Stimulated activated naive CD8-positive, alpha-beta T cell treated with anti-CD3 and anti-CD28 coated beads, Interleukin-15, Interleukin-2, amounts not matched to agents 100 ng/mL and 50 ng/mL, for 24 hours (primary cell): ENCODE measurements around the gene RAB29.

Experiments
- H3K27ac Mint-ChIP-seq: one replicate; pipeline ENCODE4 v1.8.0; 2021; ENCODE audit warnings: mild to moderate bottlenecking, mixed read lengths
- H3K27me3 Mint-ChIP-seq: one replicate; pipeline ENCODE4 v1.8.0; 2021; ENCODE audit warnings: mixed read lengths
- H3K36me3 Mint-ChIP-seq: one replicate; pipeline ENCODE4 v1.8.0; 2021; ENCODE audit warnings: low read depth, mixed read lengths
- H3K4me1 Mint-ChIP-seq: one replicate; pipeline ENCODE4 v1.8.0; 2021; ENCODE audit warnings: low read depth, mixed read lengths
- H3K4me3 Mint-ChIP-seq: one replicate; pipeline ENCODE4 v1.8.0; 2021; ENCODE audit warnings: mild to moderate bottlenecking, mixed read lengths
- H3K9me3 Mint-ChIP-seq: one replicate; pipeline ENCODE4 v1.8.0; 2021; ENCODE audit warnings: mixed read lengths

RAB29 gene

DNA sequence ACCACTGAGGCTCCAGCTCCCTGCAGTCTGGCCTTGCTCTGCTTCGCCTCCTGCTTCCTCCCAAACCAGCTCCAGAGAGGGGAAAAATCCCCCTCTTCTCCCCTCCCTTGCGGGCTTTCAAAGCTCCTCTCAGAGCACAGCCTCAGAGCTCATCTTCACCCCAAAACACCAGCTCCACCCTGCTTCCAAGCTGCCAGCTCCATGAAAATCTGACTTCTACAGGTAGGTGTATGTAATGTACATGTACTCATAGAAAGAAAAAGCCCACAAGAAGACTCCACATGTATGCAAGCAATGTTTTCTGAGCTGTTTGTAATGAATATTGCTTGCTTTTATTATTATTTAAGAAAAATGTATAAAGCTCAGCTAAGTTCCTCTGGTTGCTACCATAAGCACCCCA lies 29.3 kb upstream of the RAB29 start:
- H3K27ac Mint-ChIP-seq = peak overlapping the region; percentile 92
- peaks cover 38% of the 10 kb centered on the region for H3K36me3 Mint-ChIP-seq

DNA sequence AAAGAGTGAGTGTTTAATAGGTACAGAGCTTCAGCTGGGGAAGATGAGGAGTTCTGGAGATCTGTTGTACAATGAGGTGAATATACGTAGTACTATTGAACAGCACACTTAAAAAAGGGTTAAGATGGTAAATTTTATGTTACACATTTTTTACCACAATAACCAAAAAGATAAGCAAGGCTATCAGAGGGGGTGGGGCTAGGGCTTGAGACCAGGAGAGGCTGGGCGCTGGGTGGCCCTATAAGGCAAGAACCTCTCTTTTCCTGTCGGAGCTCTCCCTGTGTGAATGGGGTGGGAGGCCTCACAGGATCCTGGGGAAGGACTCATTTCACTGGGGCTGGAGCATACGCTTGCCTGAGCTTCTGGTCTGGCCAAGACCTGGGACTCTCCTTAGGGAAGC lies 28.7 kb upstream of the RAB29 start:
- H3K27me3 Mint-ChIP-seq = no peaks in the 10 kb centered on the region
- no peak overlapping the region for H3K4me3 Mint-ChIP-seq
- H3K36me3 Mint-ChIP-seq = peaks cover 33% of the 10 kb centered on the region
- peaks cover 61% of the 10 kb centered on the region for H3K4me1 Mint-ChIP-seq
- no peaks in the 10 kb centered on the region for H3K9me3 Mint-ChIP-seq
- H3K27ac Mint-ChIP-seq = peak overlapping the region; percentile 21

More for the DNA sequence above, 29.3 kb upstream of the RAB29 start:
- Mint-ChIP-seq H3K9me3 (no peaks in the 10 kb centered on the region), H3K4me1 (peaks cover 67% of the 10 kb centered on the region), H3K4me3 (no peak overlapping the region), H3K27me3 (no peaks in the 10 kb centered on the region)

DNA sequence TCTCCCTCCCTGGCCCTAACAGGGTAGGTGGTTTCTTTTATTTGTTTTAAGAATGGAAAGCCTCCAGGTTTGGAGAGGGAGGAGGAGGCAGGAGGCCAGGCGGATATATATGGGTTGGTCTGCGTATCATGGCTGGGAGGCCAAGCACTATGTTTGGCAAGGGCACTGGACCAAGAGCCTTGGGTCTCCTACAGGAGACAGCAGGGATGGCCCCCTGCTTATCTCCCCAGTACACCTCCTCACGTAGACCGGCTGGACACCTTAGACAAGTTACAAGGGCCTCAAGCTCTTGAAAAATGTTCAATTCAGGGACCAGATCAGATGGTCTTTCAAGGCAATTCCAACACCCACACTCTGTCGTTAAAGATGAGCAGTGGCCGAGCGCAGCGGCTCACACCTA lies 26.8 kb upstream of the RAB29 start:
- H3K27ac Mint-ChIP-seq = no peak overlapping the region
- no peaks in the 10 kb centered on the region for H3K27me3 Mint-ChIP-seq
- peaks cover 29% of the 10 kb centered on the region for H3K36me3 Mint-ChIP-seq
- H3K4me1 Mint-ChIP-seq = peaks cover 44% of the 10 kb centered on the region
- H3K9me3 Mint-ChIP-seq = no peaks in the 10 kb centered on the region
- H3K4me3 Mint-ChIP-seq = no peak overlapping the region

DNA sequence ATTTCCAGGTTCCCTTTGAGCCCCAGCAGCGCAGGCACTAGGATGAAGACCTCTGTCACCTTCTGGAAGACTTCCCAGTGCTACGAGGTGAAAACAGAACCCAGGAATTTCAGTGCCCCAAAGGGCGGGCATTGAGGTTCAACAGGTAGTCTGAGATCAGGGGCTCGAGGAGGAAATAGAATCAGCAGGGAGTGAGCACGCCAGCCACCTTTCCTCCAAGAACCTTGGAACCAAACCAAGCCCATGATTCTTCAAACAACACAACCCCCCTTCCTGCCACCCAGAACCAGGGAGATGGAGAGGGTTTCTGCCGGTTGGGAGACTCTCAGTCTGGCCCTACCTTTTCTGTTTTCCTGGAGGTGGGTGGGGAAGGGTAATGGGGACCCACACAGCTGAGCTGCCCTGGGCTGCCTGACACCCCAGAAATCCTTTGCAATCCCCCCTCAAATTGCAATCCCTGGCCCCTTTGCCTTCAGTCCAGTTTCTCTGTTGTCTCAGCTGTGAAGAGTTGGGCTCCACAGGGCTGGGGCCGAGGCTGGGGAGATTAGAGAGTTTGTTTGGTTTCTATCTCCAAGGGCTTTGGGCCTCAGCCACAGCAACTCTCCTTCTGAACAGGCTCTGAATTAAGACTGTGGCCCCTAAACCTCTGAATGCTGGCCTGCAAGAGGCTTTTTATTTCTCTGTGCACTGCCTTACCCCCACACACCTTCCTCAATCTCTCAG lies 25.9 kb upstream of the RAB29 start:
- H3K27ac Mint-ChIP-seq = peak overlapping the region; percentile 61

DNA sequence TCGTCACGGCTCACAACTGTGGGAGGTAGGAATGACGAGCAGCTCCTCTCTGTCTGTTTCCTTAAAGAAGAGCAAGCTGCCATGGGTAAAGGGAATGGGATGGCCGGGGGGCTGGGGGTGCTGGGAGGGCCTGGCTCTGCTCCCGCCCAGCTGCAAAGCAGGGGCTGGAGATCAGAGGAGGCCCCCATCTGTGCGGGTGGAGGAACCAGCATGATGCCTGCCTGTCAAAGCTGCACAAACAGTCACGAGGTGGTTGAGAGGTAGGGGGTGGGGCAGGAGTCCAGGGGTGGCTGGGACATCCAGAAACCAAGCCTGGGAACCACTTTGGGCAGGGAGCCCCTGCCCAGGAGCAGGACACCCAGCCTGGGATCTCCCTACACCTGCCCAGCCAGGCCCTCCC lies 25.1 kb upstream of the RAB29 start:
- Mint-ChIP-seq H3K36me3 (peaks cover 32% of the 10 kb centered on the region), H3K9me3 (no peaks in the 10 kb centered on the region), H3K27ac (no peak overlapping the region), H3K27me3 (no peaks in the 10 kb centered on the region), H3K4me3 (no peak overlapping the region), H3K4me1 (peaks cover 28% of the 10 kb centered on the region)

More for the DNA sequence above, 25.9 kb upstream of the RAB29 start:
- peaks cover 35% of the 10 kb centered on the region for H3K4me1 Mint-ChIP-seq
- H3K36me3 Mint-ChIP-seq = peaks cover 31% of the 10 kb centered on the region
- no peaks in the 10 kb centered on the region for H3K27me3 Mint-ChIP-seq
- H3K4me3 Mint-ChIP-seq = no peak overlapping the region
- no peaks in the 10 kb centered on the region for H3K9me3 Mint-ChIP-seq

DNA sequence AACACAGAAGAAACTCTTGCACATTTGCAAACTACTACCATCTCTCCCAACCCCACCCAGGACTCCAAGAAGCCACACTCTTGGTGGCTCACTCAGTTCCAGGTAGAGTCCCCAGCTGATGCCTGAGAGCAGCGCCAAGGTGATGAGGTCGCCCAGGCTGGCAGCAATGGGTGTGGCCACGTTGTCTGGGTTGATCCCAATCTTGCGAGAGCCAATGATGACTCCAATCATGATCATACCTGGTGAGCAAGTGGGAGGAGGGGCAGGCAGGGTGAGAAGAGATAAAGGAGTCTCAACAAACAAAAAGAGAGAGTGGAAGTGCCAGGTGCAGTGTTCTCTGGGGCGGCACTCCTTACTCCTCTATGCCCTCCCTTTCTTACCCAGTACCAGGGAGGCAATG lies 23.3 kb upstream of the RAB29 start:
- no peak overlapping the region for H3K4me3 Mint-ChIP-seq
- peaks cover 9% of the 10 kb centered on the region for H3K4me1 Mint-ChIP-seq
- H3K36me3 Mint-ChIP-seq = peaks cover 34% of the 10 kb centered on the region
- H3K27ac Mint-ChIP-seq = no peak overlapping the region
- no peaks in the 10 kb centered on the region for H3K27me3 Mint-ChIP-seq
- H3K9me3 Mint-ChIP-seq = no peaks in the 10 kb centered on the region

DNA sequence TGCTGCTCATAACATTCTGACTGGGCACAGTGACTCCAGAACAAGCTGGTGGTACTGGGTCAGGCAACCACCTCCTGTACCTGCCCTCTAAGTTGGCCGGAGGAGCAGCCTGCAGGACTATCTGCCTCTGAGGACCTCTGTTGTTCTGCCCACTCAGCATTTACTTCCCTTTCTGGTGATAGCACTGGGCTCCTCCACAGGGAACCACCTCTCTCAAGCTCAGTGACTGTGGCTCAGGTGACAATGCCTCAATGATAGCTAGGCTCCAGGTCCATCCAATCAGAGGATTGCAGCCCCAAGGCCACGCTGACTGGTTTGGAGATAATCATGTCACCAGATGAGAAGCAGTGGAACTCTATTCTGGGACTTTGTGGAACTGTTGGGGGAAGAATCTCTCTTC lies 21.9 kb upstream of the RAB29 start:
- H3K9me3 Mint-ChIP-seq = no peaks in the 10 kb centered on the region
- no peak overlapping the region for H3K4me3 Mint-ChIP-seq
- no peak overlapping the region for H3K27ac Mint-ChIP-seq
- no peaks in the 10 kb centered on the region for H3K27me3 Mint-ChIP-seq
- peaks cover 43% of the 10 kb centered on the region for H3K36me3 Mint-ChIP-seq
- peaks cover 8% of the 10 kb centered on the region for H3K4me1 Mint-ChIP-seq

DNA sequence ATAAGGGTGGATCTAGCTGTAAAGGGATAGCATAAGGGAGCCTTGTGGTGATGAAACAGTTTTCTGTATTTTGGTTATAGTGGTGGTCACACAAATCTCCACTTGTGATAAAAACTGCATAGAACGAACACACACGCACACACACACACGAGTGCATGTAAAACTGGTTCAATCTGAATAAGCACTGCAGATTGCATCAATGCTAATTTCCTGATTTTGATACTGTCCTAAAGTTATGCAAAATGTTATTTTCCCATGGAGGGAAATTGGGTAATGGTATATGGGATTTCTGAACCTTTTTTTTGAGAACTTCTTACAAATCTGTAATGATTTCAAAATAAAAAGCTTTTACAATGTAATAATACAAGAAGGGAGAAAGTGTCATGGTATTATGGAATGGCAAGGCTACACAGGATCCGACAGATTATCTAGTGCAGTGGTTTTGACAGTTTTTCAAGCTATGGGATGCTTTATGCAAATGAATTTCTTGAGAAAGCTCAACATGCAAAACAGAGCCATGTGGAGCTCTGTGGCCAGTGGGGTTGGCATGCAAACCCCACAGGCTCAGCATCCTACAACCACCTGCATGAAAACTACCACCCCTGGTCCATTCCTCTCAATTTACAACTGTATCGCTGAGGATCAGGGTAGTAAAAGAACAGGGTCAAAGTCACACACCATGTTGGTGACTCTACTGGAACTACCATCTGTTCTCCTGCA lies 18.9 kb upstream of the RAB29 start:
- Mint-ChIP-seq H3K4me3 (no peak overlapping the region), H3K27me3 (no peaks in the 10 kb centered on the region), H3K9me3 (no peaks in the 10 kb centered on the region), H3K27ac (no peak overlapping the region), H3K36me3 (peaks cover 55% of the 10 kb centered on the region), H3K4me1 (no peaks in the 10 kb centered on the region)

DNA sequence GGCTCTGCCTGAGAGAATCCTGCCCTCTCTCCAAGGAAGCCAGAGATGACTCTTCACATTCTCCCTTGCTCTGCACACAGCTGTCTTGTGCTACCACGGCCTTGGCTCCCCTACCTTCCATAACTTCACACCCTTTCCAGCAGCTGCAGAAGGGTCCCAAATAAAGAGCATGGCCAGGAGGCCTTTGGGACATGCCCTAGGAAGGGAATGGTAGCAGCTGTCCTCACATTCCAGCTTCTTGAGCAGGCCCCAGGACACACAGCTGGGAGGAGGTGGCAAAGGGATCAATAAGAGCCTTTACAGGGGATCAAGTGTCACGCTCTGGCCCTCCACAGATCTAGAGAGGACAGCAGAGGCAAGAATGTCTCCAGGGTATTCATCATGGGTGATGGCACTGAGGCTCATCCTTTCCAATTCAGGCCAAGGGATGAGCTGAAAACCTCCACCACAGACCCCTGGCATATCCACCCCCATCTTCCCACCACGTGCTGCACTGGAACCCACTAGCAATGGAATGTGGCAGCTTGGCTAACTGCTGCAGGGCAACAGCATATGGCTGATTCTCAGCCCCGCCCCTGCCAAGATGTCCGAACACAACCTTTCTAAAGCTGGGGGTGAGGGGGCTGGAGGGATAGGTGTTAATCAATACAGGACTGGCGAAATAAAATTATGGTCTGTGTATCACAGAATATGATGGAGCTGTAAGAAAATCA lies 17.8 kb upstream of the RAB29 start:
- Mint-ChIP-seq H3K27ac (no peak overlapping the region), H3K36me3 (peaks cover 52% of the 10 kb centered on the region), H3K27me3 (no peaks in the 10 kb centered on the region), H3K9me3 (no peaks in the 10 kb centered on the region), H3K4me3 (no peak overlapping the region), H3K4me1 (no peaks in the 10 kb centered on the region)

DNA sequence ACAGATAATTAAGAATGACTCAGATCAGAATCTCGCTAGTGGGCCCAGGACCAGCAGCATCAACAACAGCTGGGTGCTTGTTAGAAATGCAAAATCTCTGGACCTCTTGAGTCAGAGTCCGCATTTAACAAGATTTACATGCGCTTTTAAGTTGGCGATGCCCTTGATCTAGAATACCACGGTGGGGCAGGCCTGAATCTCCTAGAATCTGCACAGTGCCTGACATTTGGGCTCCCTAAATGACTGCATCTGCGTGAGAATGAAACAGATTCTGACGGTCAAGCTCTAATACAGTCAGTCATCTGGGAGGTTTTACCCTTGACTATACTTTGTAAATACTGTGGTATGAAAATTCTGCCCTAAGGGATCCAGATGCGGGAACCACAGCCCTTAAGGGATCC lies 17.2 kb upstream of the RAB29 start:
- H3K4me3 Mint-ChIP-seq = no peak overlapping the region
- H3K4me1 Mint-ChIP-seq = no peaks in the 10 kb centered on the region
- H3K36me3 Mint-ChIP-seq = peaks cover 48% of the 10 kb centered on the region
- H3K27me3 Mint-ChIP-seq = no peaks in the 10 kb centered on the region
- H3K27ac Mint-ChIP-seq = no peak overlapping the region
- H3K9me3 Mint-ChIP-seq = no peaks in the 10 kb centered on the region

DNA sequence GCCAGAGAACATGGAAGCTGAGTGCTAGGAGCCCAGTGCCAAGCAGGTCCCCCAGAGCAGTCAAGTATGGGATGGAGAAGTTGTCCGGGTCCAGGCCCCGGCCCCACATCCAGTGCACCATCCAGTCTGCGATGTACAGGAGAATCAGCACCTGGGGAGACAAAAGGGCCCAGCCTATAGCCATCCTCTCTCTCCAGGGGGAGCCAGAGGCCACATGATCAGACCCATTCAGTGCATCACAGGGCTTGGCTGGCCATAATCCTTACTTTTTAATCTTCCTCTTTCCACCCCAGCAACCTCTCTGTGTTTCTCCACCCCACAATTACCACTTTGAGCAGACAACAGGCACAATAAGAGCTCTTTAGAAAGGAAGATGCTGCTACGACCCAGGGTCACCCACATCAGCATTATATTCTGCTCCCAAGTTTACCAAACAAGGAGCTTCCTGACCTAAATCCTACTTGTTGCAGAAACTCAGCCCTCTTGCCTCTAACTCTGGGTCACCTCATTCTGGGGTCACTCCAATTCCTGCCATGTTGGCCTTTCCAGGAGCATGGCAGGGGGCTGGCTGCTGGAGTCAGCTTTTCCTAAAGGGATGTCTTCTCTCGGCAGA lies 16.4 kb upstream of the RAB29 start:
- Mint-ChIP-seq H3K27me3 (no peaks in the 10 kb centered on the region), H3K27ac (no peak overlapping the region), H3K9me3 (no peaks in the 10 kb centered on the region)

DNA sequence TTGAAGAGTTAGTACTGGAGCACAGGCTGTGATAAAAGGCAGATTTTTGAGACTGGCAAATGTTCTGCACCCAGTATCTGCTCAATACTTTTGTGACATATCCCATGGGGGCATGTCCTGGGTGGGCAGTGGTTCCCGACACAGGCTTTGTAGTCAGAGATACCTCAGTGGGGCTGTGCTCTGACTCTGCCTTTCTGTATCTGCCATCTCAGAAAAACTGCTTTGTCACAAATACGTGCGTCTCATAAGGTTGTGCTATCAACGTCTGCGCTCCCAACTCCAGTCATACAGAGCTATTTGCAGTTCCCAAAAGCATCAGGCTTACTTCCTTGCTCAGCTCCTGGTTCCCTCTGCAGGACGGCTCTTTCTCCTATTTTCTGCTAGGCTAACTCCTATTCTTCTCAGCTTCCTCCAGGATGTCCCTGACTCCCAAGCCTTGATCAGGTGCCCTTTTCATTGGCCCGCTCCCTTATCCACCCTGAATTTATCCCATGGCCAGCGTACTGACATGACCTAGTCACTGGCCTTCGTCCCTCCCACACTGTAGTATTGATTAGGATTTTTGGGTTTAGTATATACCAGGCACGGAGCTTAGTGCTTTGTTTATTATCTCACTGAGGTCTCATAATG lies 12.1 kb upstream of the RAB29 start:
- Mint-ChIP-seq H3K36me3 (peaks cover 21% of the 10 kb centered on the region), H3K4me3 (no peak overlapping the region), H3K9me3 (no peaks in the 10 kb centered on the region), H3K4me1 (peaks cover 8% of the 10 kb centered on the region), H3K27ac (no peak overlapping the region), H3K27me3 (no peaks in the 10 kb centered on the region)

More for the DNA sequence above, 16.4 kb upstream of the RAB29 start:
- Mint-ChIP-seq H3K4me3 (no peak overlapping the region), H3K36me3 (peaks cover 40% of the 10 kb centered on the region), H3K4me1 (no peaks in the 10 kb centered on the region)

DNA sequence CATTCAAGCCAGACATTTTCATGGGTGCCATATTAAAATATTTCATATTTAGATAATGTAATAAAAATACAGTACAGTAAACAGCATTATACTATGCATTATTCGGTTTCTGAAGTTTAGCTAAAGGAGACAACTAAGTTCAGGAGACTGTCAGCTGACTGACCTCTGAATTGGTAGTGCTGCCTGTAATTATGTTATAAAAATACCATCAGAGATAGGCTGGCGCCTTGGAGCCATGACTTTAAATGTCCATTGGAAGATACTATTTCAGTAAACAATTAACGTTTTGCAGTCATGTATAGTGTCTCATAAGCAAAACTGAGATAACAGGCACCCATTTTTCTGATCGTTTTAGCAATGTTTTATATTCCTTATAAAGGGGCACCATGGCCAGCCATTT lies 11.3 kb upstream of the RAB29 start:
- H3K27ac Mint-ChIP-seq = no peak overlapping the region
- H3K27me3 Mint-ChIP-seq = no peaks in the 10 kb centered on the region
- H3K4me3 Mint-ChIP-seq = no peak overlapping the region
- no peaks in the 10 kb centered on the region for H3K9me3 Mint-ChIP-seq
- peaks cover 13% of the 10 kb centered on the region for H3K36me3 Mint-ChIP-seq
- peaks cover 8% of the 10 kb centered on the region for H3K4me1 Mint-ChIP-seq

DNA sequence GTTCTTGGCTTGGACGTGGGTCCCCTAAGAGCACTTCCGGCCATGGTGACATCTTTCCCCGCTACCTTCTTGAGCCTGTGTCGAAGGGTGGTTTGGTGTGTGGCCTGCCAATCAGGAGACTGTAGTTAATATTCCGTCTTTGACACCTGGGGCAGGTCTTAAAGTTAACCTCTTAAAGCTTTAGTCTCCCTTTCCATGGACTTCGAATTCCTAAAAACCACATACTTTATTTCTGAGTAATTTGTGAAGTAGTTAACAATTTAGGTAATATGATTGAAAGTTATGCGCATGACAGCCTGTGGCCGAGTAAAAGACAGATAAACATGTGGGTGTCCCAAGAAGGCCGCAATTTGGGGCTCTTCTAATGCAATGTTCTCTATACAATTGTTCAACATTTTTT lies 10.2 kb upstream of the RAB29 start:
- peaks cover 3% of the 10 kb centered on the region for H3K36me3 Mint-ChIP-seq
- H3K27ac Mint-ChIP-seq = no peak overlapping the region
- no peaks in the 10 kb centered on the region for H3K9me3 Mint-ChIP-seq
- H3K27me3 Mint-ChIP-seq = no peaks in the 10 kb centered on the region
- H3K4me1 Mint-ChIP-seq = peaks cover 8% of the 10 kb centered on the region
- H3K4me3 Mint-ChIP-seq = no peak overlapping the region
